NK-92 (cell line): ENCODE measurements around the gene GRM3.

Experiments used
- DNase-seq: peaks from one replicate; lab custom pipeline; 2025; ENCODE audit not compliant: unreplicated experiment; lab: John Stamatoyannopoulos, UW

GRM3 gene

GRCh38 chr7:86689363-86689762, 45.7 kb downstream of the GRM3 start:
- DNase-seq: no peak

DNA sequence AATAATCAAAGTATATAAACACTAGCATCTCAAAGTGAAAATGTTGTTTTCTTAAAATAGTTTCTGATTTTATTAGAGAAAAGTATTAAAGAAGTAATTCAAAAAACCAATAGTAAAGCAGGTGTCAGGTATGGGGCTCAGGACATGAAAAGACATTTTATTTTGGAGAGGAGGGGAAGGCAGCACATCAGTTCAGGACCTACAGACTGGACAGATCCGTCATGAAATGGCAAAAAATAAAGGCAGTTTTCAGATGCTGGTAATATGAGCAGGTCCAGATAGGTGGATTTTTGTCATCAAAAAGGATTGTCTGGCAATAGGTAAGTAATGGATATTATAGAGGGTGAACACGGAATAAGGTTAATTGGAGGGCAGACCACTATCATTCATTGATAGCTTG, 49.0 kb downstream of the GRM3 start:
- no peak for DNase-seq

GRCh38 chr7:86706406-86706805, 62.7 kb downstream of the GRM3 start:
- DNase-seq: no peak

DNA sequence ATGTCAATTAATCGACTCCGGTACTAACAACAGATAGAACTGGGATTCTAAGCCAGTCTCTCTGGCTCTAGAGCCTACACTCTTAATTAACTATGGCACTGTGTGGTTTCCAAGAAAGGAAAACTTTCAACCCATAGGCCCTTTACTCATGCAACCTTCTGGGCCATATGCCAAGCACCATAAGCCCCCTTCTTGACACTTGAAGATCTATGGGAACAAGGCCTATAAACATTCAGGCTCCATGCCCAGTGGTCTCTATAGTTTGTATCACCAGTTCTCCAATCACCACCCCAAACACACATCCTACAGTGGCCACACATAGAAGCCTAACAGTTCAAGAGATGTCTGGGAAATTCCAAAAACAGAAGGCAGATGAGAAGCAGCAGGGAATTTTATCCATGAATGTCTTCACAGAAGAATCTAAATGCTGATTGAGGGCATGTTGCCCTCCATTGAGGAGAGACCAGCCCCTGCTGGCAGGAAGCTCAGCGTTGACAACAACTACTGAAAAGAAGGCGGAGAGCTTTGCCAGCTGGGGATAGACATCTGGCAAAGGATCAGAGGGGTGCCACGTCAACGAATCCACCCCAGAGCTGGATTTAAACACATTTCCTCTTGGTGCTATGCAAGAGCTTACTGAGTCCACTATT, 64.4 kb downstream of the GRM3 start:
- no peak for DNase-seq

GRCh38 chr7:86720306-86720705, 76.6 kb downstream of the GRM3 start:
- DNase-seq: no peak

DNA sequence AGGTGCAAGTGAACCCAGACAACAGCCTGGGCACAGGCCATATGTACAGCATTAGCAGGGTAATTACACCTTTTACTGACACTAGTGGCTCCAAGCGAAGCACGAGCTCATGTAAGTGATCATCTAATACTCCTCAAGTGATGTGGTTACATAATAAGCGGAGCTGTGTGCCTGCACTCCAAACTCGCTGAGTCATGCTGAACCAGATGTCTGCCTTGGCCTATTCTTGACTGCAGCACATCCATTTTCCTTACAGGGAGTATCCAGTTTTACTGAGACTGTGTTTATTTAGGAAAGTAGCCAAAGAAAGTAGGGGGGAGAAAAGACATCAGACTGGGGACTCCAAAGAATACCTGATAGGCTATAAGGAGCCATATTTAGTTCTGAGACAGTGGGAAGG, 90.1 kb downstream of the GRM3 start:
- DNase-seq: no peak

DNA sequence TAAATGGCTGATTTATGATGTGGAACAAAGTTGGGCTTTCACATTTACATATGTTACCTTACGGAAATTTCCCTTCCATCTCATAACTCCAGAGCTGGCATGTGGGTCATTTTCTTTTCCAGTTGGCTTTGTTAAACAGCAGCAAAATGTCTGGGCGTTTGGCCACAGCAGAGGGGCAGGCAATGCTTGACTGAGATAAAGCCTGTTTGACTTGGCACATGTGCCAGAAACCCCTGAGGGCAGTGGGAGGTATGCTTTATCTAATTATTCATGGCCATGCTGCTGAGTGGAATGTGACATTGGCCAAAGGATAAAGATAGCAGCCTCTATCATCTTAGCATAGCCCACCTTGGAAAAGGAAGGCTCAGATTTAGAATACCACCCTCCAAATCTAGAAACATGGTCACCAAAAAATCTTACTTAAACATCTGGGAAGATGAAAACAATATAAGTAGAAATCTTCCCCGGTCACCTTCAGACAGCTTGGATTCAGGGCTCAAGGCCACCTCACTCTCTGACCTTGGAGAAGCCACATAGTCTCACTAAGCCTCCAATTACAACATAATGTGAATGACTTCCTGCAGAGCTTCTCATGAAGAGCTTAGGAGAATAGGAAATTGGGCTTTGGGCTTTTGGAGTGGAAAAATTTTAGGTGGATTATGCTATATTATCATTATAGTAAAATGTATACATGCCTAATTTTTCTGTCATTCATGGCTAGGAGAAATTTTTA, 101.5 kb downstream of the GRM3 start:
- no peak for DNase-seq

GRCh38 chr7:86747698-86748097, 104.0 kb downstream of the GRM3 start:
- DNase-seq: no peak

DNA sequence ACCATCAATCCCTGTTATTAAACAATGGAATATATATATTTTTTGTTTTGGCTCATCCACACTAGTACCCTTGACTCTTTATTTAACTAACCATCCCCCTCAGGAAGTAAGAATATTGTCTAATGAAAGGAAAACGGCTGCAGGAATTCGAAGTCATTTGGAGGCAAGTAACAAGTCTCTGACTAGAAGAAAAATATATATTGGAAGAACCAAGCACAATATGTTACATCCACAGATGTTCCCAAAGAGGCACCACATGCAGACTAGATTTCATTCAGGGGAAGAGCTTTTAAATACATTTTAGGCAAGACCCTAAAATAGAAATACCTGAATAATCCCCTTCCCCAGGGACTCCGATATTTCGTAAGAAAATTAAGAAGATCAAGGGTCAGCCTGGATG, 104.5 kb downstream of the GRM3 start:
- DNase-seq: no peak

DNA sequence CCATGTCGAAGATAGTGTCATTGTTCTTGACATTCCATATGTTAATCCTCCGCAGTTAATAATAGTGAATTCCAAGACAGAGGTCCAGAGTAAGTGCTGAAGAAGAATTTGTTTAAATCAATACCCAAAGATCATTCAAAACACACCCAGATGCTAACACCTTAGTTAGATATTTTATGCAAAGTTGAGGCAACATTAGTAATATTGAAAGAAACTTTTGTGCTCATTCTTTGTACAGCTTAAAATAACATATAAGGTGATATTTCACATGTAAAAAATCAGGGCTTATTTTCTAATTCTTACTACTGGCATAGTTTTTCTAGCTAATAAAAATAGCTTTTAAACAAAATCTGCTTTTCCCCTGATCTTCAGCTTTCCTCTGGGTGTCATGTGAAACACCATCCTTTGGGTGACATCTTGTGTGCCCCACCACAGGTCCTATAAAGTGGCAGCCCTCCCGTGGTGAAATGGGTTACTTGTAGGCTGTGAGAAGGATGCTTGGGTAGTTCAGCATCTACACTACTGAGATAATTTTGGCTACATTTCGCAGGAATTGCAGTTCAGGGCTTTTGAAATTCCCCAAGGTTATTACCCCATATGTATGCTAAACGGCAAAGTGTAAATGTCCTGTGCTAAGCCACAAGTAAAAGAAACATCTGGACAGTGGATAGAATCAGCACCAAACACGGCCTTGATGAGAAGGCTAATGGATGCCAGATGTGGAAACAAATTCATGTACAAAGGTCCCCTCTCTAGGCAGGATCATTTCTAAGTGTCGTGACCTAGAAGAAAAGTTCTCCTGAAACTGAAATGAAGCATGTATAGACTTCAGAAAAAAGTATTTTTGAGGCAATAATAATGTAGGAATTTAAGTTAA, 105.4 kb downstream of the GRM3 start:
- DNase-seq: no peak

GRCh38 chr7:86749741-86750665, 106.3 kb downstream of the GRM3 start:
- DNase-seq: no peak

GRCh38 chr7:86760236-86760635, 116.5 kb downstream of the GRM3 start:
- no peak for DNase-seq

DNA sequence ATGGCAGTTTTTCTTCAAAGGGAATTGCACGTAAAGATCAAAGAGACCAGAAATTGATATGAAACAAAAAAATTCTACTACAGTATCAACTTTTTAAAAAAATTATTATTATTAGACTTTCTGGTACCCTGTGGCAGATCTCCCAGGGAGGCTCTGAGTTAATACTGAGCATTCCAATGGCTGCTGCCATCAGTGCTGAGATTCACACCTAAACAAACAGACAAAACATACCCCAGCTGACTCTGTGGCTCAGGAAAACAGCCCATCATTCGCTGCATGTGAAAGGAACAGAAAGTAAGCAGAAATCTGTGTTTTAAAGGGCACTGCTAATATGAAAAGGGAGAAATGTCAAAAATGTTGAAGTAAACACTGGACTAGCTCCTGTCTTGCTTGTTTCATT, 118.4 kb downstream of the GRM3 start:
- no peak for DNase-seq

- DNase-seq: no peak
These were observed 122.2 kb downstream of the GRM3 start for GRCh38 chr7:86765931-86766330.

GRCh38 chr7:86768394-86768793, 124.7 kb downstream of the GRM3 start:
- DNase-seq: no peak

DNA sequence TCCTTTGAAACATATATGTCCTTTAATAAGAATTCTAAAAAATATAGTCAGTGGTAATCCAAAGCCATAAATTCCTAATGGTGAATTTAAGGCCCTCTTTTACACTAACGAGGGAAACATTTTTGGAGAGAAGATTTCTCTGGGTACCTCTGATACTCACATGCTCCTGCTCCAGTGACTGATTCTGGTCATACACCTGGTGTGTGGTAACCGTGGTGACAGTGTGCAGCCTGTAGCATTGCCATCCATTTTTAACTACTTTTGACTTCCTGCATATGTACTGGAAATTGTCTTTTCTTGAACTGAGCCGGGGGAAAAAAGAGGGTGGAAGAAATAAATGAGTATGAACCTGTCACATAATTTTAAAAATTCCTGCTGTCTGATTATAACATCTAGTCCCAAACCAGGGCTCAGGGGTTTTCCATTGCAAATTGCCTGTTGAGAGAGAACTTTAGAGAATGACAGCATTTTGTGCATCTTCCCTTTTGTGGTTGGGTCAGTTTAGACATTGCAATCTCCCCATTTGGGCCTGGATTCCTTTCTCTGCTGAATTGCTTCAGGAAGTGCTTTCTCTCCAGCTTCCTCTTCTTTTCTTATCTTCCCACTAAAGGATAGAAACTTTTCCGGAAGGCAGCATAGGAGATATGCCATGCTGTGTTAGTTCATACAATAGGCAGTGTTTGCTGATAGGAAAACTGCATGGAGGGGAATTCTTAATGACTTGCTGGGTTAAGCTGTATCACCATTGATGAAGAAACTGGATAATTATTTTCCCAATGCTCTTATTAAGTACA, 125.5 kb downstream of the GRM3 start:
- no peak for DNase-seq

- no peak for DNase-seq
These were observed 129.6 kb downstream of the GRM3 start for GRCh38 chr7:86773309-86773708.

DNA sequence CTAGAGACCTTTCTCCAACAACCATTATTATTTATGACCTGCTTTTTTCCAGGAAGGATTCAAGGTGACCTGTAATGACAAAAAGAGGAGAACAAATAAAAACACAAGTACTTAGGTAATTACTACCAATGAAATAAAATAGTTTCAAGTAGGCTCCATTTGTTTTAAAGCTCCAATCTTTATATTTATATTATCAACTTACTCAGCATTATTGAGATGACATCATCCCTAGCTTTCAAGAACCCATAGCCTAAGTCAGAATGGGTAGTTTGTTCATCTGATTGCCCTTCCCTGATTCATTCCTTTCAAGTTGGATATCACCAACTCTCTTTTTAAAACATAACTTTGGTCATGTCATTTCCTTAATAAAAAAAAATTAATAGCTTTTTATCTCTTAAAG, 131.5 kb downstream of the GRM3 start:
- no peak for DNase-seq

DNA sequence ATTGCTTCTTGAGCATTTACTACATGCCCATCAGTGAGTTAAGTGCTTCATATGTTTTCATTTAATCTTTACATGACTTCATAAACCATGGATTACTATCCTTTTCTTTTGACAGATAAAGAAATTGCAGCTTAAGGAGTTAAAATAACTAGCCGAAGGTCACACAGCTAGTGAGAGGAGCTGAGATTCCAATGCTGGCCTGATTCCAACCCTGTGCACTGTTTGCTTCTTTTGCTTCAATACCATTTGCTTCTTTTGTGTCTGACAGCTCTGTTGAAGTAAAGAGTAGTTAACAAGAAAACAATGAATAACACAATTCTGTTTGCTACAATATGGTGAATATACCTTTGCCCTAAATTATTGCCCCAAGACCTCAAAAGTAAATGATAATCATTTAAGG, 132.4 kb downstream of the GRM3 start:
- no peak for DNase-seq

- no peak for DNase-seq
These were observed 134.6 kb downstream of the GRM3 start for GRCh38 chr7:86778271-86778670.
